HTERT RPE-1 (cell line): Measurements from ENCODE around the gene NHEJ1.

Experiments
- in situ Hi-C: fragments of 300-500 bp; cut with MboI; formaldehyde crosslinking; loops from 4 replicates; pipeline ENCODE4 v1.14.3; 2020; ENCODE audit warnings: low sequenced_read_pairs

NHEJ1 gene

DNA sequence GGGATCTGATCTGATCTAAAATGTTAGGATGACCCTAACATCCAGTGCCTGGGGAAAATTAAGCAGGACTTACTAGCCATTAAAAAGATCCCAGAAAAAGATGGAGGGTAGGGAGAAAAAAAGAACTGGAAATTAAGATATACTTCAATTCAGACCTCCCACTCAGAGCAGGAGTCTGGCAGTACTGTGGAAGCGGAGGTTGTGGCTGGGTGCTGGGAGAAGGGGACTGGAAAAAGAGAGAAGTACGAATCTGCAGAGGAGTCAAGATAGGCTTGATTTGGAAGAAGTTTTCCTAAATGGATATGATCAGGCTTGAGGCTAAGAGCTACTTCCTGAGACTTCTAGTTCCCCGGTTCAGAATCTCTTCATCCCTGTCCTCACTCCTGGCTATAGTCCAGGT is 66.4 kb downstream of the NHEJ1 start:
- in situ Hi-C loops: no loop called here

GRCh38 chr2:219090436-219091299 is 69.9 kb downstream of the NHEJ1 start:
- in situ Hi-C loops: no loop called here

- in situ Hi-C loops: no loop called here
Observed at GRCh38 chr2:219089330-219089729, 71.3 kb downstream of the NHEJ1 start.

DNA sequence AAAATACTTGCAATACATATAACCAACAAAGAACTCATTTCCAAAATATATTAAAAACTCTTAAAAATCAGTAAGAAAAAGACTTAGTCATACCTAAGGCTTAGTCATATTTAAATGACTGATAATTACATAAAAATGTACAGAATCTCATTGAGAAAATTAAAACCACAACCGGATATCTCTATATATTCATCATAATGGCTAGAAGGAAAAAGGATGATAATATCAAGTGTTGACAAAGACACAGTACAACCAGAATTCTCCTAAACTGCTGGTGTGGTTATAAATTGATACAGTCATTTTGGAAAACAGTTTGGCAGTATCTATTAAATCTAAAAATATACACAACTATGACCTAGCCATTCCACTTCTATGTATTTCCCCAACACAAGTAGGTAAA is 72.8 kb downstream of the NHEJ1 start:
- in situ Hi-C loops: no loop called here

GRCh38 chr2:219087361-219087760 is 73.3 kb downstream of the NHEJ1 start:
- in situ Hi-C loops: no loop called here

GRCh38 chr2:219086196-219086595 is 74.4 kb downstream of the NHEJ1 start:
- in situ Hi-C loops: no loop called here

DNA sequence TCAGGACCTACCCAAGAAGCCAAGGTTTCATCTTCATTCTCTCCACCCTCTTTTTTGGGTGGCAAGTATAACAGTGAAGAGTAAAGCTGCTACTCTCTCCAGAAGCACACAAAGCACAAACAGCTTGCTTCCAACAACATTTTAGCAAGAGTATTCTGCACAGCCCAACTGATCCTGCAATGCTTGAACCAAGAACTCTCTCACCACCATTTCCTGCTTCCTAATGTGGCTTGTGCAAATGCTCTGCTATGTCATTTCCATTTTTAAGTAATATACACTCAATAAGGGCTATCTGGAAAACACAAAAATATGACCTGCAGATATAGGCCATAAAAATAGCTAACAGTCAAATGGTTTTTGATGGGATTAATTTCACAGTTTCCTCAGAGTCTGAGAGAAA is 75.8 kb downstream of the NHEJ1 start:
- in situ Hi-C loops: no loop called here

GRCh38 chr2:219082332-219082958 is 78.2 kb downstream of the NHEJ1 start:
- in situ Hi-C loops: no loop called here

DNA sequence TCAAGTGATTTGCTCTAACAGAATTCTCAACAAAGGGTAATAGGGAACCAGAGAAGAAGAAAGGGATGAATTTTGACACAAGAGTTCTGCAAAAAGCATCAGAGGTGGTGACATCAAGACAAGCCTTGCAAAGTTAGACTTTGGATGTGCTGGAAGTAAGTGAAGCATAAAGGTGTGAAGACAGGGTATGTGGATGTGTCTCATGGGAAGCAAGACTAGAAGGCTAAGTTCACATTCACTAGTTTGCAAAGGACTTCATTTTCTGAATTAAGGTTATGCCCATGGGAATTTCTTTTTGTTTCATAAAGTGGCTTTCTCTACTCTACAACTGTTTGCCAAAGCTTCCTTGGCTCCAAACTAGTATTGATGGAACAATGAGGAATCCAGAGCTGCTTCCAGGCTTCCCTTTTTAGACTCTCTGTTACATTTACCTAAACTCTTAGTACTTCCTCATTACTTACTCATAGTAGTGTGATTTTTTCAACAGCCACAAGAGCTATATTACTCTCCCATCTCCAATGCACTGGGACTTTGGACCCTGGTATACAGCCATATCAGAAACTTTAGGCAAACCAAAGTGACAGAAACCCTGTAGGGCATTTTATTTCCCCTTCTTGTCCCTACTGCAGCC is 78.8 kb downstream of the NHEJ1 start:
- in situ Hi-C loops: no loop called here

- in situ Hi-C loops: no loop called here
Observed at GRCh38 chr2:219081096-219081495, 79.5 kb downstream of the NHEJ1 start.

- in situ Hi-C loops: no loop called here
Observed at GRCh38 chr2:219079417-219079816, 81.2 kb downstream of the NHEJ1 start.

DNA sequence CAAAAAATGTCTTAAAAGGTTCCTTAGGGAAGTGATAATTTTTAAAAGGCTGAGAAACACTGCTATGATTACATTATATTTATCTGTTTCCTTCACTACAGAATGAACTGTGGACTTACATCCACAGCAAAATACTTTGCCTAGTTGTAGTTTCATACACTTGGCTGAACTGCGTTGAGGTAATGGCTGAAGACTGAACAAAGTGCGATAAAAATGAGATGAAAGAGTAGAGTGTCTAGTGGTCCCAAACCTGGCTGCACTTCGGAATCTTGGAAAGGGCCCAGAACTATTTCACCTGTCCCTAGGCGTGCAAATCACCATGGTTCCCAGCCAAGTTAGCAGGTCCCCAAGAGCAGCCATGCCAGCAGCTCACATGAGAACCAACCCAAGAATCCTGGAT is 81.7 kb downstream of the NHEJ1 start:
- in situ Hi-C loops: no loop called here

GRCh38 chr2:219078126-219078525 is 82.5 kb downstream of the NHEJ1 start:
- in situ Hi-C loops: no loop called here

DNA sequence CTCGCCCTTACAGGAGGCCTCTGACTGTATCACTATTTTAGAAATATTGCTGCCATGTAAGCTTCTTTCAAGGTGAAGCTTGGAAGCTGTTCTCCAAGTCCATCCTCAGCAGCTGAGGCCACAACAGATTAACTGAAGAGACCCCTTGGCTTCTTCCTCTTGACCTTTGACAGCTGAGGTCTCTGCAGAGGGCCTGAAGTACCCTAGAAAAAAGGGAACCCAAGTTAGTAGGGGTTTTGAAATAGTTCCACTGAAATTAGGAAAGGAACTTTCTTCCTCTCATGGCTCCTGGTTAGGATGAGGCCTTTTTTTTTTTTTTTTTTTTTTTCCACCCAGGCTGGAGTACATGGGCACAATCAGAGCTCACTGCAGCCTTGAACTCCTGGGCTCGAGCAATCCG is 84.4 kb downstream of the NHEJ1 start:
- in situ Hi-C loops: no loop called here

- in situ Hi-C loops: no loop called here
Observed at GRCh38 chr2:219073413-219074129, 87.0 kb downstream of the NHEJ1 start.

DNA sequence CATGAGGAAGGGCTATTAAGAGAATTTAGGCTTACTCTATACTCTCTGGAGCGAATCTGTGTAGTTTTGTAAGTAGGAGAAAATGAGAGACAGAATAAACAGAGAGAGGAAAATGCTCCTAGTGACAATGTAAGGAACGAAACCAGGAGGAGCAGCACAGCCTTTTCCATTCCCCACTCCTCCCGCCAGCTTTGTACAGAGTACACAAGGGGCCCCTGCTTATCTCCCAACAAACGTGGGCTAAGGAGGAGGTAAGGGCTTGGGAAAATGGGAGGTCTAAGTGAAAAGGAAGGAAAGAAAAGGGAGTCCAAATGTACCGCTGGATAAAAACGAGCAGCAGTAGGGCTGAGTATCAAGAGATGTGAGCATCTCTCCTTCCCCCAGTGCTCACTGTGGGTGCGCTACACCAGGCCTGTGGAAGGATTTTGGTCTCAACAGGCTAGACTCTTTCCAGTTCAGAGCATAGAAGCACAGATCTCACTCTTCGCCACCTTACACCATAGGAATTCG is 87.8 kb downstream of the NHEJ1 start:
- in situ Hi-C loops: no loop called here

DNA sequence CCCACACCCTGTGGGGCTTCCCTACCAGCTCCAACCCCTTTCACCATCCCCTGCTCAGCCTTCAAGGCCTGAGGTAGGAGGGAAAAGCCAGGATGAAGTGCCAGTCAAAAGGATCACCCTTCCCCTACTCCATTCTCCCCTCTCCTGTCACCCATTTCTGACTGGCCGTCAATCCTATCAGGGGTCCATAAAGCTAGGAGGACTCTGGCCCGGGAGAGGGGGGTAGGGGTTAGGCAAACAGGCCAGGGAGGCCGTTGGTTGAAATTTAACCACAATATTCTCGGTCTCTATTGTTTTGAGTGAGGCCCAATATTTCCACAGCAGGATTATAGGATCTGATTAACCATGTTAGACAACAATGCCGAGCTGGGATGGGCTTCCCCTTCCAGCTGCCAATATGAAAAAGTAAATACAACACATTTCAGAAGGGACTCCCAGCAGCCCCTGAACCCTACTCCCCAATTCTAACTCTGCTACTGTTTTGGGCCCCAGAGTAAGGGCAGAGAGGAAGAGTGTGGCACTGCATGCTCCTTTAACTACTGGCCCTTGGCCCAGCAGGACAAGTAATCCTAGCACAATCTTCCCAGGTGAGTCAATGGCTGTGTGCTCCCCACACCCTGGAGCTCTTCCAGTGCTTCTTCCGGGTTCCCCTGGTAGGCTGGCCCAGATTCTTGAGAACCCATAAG is 89.3 kb downstream of the NHEJ1 start:
- in situ Hi-C loops: no loop called here

DNA sequence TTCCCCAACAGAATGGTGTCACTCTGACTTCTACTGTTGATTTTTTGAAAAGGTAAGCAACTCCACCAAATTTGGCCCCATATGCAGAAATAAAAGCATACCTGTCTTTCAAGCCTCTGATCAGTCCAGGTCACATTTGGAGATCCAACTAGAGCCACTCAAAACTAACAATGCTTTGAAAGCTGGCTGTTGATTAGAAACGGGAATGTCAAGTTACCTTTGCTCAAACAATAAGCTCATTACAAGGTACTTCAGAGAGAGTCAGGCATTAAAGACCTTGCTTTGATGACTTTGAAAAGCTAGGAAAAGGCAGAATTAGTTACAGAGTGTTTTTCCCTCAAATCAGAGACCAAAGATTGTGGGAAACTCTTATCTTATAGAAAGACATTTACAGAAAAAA is 95.1 kb downstream of the NHEJ1 start:
- in situ Hi-C loops: no loop called here

GRCh38 chr2:219062081-219062480 is 98.5 kb downstream of the NHEJ1 start:
- in situ Hi-C loops: no loop called here
